ENCODE measurements around the gene DARS1.

DNA sequence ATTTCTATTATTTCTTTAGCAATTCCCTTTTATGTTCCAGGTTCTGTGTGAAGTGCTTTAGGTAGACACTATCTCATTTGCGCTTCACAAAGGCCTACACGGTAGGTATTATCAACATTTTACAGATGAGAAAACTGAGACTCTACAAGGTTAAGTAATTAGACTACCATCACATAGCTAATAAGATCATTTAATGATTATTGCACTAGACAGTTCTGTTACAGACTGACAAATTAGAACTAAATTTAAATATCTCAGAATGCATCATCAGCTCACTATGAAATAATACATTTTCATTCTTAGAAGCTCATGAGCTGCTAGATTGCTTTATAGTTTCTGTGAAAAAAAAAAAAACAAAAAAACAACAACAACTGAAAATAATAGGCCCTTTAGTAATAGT is 37.9 kb downstream of the DARS1 start:
- no peak for TF ChIP-seq EZH2phosphoT487 (IDR thresholded peaks at IDR 0.05; ENCODE audit: borderline replicate concordance, low read length)
- TF ChIP-seq, protein P1, sequence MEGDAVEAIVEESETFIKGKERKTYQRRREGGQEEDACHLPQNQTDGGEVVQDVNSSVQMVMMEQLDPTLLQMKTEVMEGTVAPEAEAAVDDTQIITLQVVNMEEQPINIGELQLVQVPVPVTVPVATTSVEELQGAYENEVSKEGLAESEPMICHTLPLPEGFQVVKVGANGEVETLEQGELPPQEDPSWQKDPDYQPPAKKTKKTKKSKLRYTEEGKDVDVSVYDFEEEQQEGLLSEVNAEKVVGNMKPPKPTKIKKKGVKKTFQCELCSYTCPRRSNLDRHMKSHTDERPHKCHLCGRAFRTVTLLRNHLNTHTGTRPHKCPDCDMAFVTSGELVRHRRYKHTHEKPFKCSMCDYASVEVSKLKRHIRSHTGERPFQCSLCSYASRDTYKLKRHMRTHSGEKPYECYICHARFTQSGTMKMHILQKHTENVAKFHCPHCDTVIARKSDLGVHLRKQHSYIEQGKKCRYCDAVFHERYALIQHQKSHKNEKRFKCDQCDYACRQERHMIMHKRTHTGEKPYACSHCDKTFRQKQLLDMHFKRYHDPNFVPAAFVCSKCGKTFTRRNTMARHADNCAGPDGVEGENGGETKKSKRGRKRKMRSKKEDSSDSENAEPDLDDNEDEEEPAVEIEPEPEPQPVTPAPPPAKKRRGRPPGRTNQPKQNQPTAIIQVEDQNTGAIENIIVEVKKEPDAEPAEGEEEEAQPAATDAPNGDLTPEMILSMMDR (conservative IDR thresholded peaks at IDR 0.05; ENCODE audit: low read depth, low read length): no peak

All from PC-3 (cell line).